HAP-1 (cell line): ENCODE measurements around the gene ELOVL7.
"Not testable (repeated sequence)": the region's sequence is repeated elsewhere in the genome, so short reads cannot be mapped to it uniquely, and the experiment has no call there.

Source experiments
- DNase-seq, 2 experiments: peaks; one replicate each; pipeline ENCODE4 v3.0.0-alpha.2; 2016 to 2020; ENCODE audit warnings: low spot score in 2 of 2
- H3K27me3 ChIP-seq: fragments of 250-450 bp; sonication (Bioruptor Pico); 2 replicates; pipeline ENCODE4 v1.5.1; 2020; ENCODE audit warnings: low read depth, mild to moderate bottlenecking, moderate library complexity
- H3K36me3 ChIP-seq: fragments of 250-450 bp; sonication (Bioruptor Pico); replicated peaks from 2 replicates; pipeline ENCODE4 v1.5.1; 2020; ENCODE audit warnings: mild to moderate bottlenecking
- H3K4me1 ChIP-seq: fragments of 250-450 bp; sonication (Bioruptor Pico); 2 replicates; pipeline ENCODE4 v1.5.1; 2020; ENCODE audit warnings: mild to moderate bottlenecking
- H3K4me3 ChIP-seq: fragments of 250-450 bp; sonication (Bioruptor Pico); 2 replicates; pipeline ENCODE4 v1.5.1; 2020; ENCODE audit warnings: mild to moderate bottlenecking, moderate library complexity
- H3K9me3 ChIP-seq: fragments of 250-450 bp; sonication (Bioruptor Pico); 2 replicates; pipeline ENCODE4 v1.5.1; 2020; ENCODE audit warnings: mild to moderate bottlenecking, moderate library complexity
- in situ Hi-C: fragments of 300-500 bp; cut with MboI; formaldehyde crosslinking; loops from 3 replicates; pipeline ENCODE4 v1.14.3; 2020; ENCODE audit warnings: low sequenced_read_pairs, inconsistent platforms, mixed read lengths

The ELOVL7 gene

DNA sequence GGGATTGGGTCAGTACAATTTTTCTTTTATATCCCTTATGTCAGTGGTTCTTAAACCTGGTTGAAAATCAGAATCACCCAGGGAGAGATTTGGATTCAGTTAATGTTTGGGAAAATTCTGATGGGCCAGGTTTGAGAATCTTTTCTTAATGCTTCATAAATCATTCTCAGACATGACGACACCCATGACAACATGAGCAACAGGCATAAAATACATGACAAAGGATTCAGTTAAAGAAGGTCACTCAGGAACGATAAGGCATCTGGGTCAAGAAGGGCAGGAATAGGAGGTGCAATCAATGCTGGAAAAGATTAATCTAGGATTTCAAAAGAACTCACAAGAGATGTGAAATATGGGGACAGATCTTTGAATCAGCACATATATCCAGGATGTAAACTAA, 41.8 kb downstream of the ELOVL7 start:
- Histone ChIP-seq H3K27me3 (no peaks in the 10 kb centered on the region), H3K4me3 (no peak overlapping the region), H3K4me1 (no peaks in the 10 kb centered on the region; the same call in 1 of the 2 replicates), H3K9me3 (no peaks in the 10 kb centered on the region), H3K36me3 (no peaks in the 10 kb centered on the region)
- DNase-seq, result no peak
- in situ Hi-C loops, result no loop called here

DNA sequence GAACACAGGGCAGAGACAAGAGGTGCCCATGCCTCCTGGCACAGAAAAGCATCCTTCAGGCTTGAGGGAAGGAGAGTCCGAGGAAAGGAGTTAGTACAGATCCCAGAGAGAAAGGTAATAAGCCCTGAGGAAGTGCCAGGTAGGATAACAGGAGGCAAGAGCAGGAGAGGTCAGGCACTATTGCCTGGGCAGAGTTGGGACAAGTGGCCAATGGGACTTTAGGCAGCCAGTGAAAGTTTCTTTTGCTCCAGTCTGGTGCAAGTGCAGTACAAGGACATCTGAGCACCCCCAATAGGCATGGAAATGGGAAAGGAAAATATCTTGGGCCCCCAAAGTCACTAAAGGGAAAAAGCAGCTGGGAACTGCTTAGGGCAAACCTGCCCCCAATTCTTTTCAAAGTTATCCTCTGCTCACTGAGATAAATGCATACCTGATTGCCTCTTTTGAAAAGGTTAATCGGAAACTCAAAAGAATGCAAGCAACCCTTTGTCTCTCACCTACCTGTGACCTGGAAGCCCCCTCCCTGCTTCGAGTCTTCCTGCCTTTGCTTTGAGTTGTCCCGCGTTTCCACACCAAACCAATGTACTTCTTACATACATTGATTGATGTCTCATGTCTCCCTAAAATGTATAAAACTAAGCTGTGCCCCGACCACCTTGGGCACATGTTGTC, 46.5 kb downstream of the ELOVL7 start:
- Histone ChIP-seq H3K9me3 (no peaks in the 10 kb centered on the region), H3K27me3 (no peaks in the 10 kb centered on the region), H3K4me3 (no peak overlapping the region), H3K4me1 (no peaks in the 10 kb centered on the region), H3K36me3 (no peaks in the 10 kb centered on the region; the same call in 1 of the 2 replicates)
- in situ Hi-C loops, result no loop called here
- no peak for DNase-seq

DNA sequence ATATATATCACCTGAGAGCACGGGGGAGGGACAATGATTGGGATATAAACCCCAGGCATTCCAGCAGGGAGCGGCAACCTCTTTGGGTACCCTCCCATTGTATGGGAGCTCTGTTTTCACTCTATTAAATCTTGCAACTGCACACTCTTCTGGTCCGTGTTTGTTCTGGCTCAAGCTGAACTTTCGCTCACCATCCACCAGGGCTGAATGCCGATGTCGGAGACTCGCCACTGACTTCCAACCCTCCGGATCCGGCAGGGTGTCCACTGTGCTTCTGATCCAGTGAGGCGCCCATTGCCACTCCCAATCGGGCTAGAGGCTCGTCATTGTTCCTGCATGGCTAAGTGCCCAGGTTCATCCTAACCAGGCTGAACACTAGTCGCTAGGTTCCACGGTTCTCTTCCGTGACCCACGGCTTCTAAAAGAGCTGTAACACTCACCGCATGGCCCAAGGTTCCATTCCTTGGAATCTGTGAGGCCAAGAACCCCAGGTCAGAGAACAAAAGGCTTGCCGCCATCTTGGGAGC, 48.6 kb downstream of the ELOVL7 start:
- H3K36me3 ChIP-seq, H3K27me3 ChIP-seq, H3K4me3 ChIP-seq, DNase-seq, in situ Hi-C loops, H3K4me1 ChIP-seq, H3K9me3 ChIP-seq: not testable (repeated sequence)

DNA sequence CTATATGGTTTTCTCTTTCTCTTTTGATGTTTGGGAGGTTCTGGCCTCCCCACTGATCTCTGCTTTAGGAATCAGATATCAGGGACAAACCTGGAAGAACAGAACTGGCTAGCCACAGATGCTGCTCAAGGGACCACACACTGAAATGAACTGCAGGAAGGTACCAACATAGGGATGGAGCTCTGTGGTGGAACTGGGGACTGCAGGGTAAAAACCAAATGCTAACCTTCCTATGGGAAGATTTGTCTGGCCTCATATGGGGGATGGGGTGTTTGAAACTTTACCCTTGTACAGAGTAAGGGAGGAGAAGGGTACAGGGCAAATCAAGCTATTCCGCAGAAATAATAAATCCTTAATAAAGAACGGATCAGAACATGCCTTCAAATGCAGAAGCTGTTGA, 49.4 kb downstream of the ELOVL7 start:
- Histone ChIP-seq H3K36me3 (no peaks in the 10 kb centered on the region; the same call in 1 of the 2 replicates), H3K27me3 (no peaks in the 10 kb centered on the region), H3K4me3 (no peak overlapping the region), H3K9me3 (no peaks in the 10 kb centered on the region), H3K4me1 (no peaks in the 10 kb centered on the region)
- no peak for DNase-seq
- in situ Hi-C loops, result no loop called here

DNA sequence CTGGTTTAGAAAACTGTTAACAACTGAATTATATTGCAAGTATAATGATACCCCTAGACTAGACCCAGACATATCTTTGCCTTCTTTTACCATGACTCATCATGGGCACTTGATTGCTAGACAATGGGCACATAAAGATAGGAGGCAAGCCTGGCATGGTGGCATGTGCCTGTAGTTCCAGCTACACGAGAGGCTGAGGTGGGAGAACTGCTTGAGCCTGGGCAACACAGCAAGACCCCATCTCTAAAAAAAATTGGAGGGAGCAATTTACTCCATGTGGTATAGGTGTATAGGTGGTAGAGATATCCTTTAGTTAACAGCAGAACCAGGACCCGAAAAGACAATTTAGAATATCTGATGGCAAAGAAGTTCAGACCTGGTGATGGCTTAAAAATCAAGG, 51.6 kb downstream of the ELOVL7 start:
- in situ Hi-C loops, result no loop called here
- Histone ChIP-seq H3K27me3 (no peaks in the 10 kb centered on the region), H3K4me1 (no peaks in the 10 kb centered on the region), H3K36me3 (no peaks in the 10 kb centered on the region; the same call in 1 of the 2 replicates), H3K4me3 (no peak overlapping the region), H3K9me3 (no peaks in the 10 kb centered on the region)
- no peak for DNase-seq

DNA sequence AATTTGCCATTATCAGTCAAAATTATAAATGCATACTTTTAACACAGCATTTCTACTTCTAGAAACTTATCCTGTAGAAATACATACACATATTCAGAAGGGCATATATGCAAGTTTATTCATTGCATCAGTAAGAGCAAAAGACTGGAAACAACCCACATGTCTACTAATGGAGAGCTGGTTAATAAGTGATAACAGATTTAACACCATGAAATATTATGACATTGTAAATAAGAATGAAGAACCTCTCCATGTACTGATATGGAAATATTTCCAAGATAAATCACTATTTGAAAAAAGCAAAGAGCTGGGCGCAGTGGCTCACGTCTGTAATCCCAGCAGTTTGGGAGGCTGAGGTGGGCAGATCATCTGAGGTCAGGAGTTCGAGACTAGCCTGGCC, 54.5 kb downstream of the ELOVL7 start:
- Histone ChIP-seq H3K4me1 (no peaks in the 10 kb centered on the region), H3K36me3 (no peaks in the 10 kb centered on the region; the same call in 1 of the 2 replicates), H3K27me3 (no peaks in the 10 kb centered on the region), H3K4me3 (no peak overlapping the region), H3K9me3 (no peaks in the 10 kb centered on the region)
- in situ Hi-C loops, result no loop called here
- no peak for DNase-seq

DNA sequence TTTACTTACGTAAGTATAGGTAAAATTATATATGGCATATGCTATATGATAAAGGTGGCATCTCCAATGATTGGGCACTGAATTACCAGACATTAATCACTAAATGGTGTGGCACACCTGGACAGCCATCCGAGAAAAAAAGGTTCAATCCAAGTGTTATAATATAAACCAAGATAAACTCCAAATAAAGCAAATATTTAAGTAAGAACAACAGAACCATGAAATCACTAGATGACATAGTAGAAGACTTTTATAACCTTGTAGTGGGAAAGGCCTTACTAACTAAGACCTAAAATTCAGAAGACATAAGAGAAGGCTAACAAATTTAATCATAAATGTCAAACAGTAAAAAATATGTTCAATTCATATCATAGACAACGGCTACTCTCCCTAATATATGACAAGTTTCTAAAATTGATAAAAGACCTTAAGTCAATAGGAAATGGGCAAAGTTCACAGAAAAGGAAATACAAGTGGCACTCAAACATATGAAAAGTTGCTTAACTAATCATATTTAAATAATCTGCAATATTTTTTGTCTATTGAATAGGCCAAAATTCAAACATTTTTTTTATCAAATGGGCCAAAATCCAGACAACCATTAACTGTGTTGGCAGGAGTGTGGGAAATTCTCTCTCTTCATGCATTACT, 55.1 kb downstream of the ELOVL7 start:
- Histone ChIP-seq H3K36me3 (no peaks in the 10 kb centered on the region; the same call in 1 of the 2 replicates), H3K27me3 (no peaks in the 10 kb centered on the region), H3K9me3 (no peaks in the 10 kb centered on the region), H3K4me3 (no peak overlapping the region), H3K4me1 (no peaks in the 10 kb centered on the region)
- DNase-seq, result no peak
- in situ Hi-C loops, result no loop called here

DNA sequence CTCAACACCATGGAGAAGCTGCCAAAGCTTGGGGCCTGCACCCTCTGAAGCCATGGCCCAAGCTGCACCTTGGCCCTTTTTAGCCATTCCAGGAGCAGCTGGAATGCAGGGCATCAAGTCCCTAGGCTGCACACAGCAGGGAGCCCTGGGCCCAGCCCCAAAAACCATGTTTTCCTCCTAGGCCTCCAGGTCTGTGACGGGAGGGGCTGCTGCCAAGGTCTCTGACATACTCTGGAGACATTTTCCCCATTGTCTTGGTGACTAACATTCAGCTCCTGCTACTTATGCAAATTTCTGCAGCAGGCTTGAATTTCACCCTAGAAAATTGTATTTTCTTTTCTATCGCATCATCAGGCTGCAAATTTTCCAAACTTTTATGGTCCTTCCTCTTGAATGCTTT, 64.6 kb downstream of the ELOVL7 start:
- in situ Hi-C loops, result no loop called here
- Histone ChIP-seq H3K4me1 (peaks cover 5% of the 10 kb centered on the region; the same call in 1 of the 2 replicates), H3K36me3 (peaks cover 3% of the 10 kb centered on the region; the same call in 1 of the 2 replicates), H3K27me3 (no peaks in the 10 kb centered on the region), H3K4me3 (no peak overlapping the region), H3K9me3 (no peaks in the 10 kb centered on the region)
- peak in 1 of 2 experiments; percentile 37 for DNase-seq

DNA sequence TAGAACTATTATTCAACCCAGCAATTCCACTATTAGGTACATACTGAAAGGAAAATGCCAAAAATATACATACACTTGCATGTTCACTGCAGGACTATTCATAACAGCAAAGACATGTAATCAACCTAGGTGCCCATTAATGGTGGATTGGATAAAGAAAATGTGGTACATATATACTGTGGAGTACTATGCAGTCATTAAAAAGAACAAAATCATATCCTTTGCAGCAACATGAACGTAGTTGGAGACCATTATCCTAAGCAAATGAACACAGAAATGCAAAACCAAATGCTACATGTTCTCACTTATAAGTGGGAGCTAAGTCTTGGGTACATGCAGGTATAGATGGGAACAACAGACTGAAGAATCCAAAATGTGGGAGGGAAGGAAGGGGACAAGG, 67.7 kb downstream of the ELOVL7 start:
- no peak for DNase-seq
- in situ Hi-C loops, result no loop called here
- H3K9me3 ChIP-seq, result no peaks in the 10 kb centered on the region

DNA sequence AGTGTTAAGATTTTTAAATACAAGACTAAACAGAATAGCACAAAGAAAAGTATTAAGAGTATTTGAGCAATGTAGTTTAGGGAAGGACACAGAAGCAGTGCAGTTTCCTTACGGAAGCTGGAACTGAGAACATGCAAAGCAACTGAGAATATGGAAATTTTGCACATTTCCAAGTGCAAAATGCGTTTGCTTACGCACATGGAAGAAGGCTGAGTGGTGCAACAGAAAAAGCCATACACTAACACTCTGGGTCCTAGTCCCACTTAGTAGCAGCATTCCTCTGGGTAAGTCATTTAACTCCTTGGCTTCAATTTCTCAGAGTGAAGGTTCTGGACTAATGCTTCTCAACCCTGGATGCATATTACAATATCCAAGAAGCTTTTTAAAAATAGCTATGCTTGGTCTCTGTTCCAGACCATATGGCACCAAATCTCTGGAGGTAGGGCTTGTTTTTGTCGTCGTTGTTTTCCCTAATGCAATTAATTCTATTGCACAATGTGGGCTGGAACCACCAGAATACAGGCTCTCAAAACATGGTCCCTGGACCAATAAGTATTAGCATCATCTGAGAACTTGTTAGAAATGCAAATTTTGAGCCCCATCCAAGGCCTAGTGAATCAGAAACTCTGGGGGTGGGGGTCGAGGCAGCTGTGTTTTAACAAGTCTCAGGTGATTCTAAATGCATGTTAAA, 78.9 kb downstream of the ELOVL7 start:
- no peak for DNase-seq
- Histone ChIP-seq H3K4me3 (no peak overlapping the region), H3K4me1 (peaks cover 5% of the 10 kb centered on the region), H3K9me3 (no peaks in the 10 kb centered on the region), H3K36me3 (no peaks in the 10 kb centered on the region; the same call in 1 of the 2 replicates), H3K27me3 (no peaks in the 10 kb centered on the region)
- in situ Hi-C loops, result no loop called here

More for the DNA sequence above, 67.7 kb downstream of the ELOVL7 start:
- Histone ChIP-seq H3K36me3 (peaks cover 3% of the 10 kb centered on the region), H3K4me3 (no peak overlapping the region), H3K27me3 (no peaks in the 10 kb centered on the region), H3K4me1 (peaks cover 5% of the 10 kb centered on the region; the same call in 1 of the 2 replicates)

DNA sequence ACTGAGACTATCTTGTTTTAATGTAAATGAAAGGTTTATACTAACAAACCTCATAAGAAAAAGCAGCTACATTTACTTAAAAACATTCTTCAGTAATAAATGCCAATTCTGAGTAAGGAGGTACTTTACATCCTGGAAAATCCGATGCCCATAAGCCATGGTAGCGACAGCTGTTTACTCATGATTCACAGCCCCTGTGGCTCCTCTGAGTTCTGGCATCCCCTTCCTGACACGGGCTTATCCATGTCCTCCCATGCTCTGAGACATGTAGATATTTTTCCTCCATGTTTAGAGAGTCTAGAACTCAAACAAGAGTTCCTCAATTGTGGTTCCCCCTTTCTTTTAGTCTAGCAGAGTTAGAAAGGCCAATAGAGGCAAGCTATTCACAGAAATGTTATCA, 81.0 kb downstream of the ELOVL7 start:
- Histone ChIP-seq H3K4me3 (no peak overlapping the region), H3K27me3 (no peaks in the 10 kb centered on the region), H3K9me3 (no peaks in the 10 kb centered on the region), H3K36me3 (no peaks in the 10 kb centered on the region; the same call in 1 of the 2 replicates), H3K4me1 (peaks cover 1% of the 10 kb centered on the region; the same call in 1 of the 2 replicates)
- no peak for DNase-seq
- in situ Hi-C loops, result no loop called here

DNA sequence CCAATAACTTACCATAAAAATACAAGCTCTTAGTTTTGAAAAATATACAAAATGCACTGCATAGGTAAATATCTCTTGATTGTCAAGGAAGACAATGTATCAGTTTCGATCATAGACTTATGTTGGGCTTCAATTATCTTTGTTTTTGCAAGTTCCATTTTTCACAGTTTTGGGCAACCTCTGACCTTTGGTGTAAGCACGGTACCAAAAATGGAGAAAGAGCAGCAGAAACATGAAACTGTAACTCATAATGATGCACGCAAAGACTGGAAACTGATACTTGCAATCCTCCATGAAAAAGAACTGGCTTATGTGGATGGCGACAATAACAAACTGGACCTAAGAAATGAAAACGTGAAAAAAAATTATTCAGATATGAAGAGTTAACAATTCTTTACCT, 89.6 kb downstream of the ELOVL7 start:
- in situ Hi-C loops, result no loop called here
- Histone ChIP-seq H3K9me3 (no peaks in the 10 kb centered on the region), H3K36me3 (no peaks in the 10 kb centered on the region), H3K27me3 (no peaks in the 10 kb centered on the region), H3K4me1 (no peaks in the 10 kb centered on the region), H3K4me3 (no peak overlapping the region)
- no peak for DNase-seq

DNA sequence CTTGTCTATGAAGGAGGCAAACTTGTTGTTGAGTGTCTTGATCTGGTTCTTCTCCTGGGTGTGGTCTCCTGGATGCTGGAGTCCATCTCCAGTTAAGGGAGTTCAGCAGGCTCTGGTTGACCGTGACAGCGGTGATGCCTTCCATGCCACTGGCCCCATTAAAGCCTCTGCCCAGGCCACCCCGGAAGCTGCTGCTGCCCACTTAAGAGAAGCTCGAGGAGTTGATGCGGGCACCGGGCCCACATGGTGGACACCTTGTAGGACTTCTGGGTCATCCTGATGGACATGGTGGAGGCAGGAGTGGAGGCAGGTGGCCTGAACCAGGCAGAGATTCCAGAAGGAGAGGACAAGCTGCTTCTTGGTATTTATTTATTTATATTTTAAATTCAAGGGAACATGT, 99.4 kb downstream of the ELOVL7 start:
- H3K4me1 ChIP-seq, result no peaks in the 10 kb centered on the region

More for the DNA sequence above, 99.4 kb downstream of the ELOVL7 start:
- no peak overlapping the region for H3K4me3 ChIP-seq
- H3K27me3 ChIP-seq, result no peaks in the 10 kb centered on the region
- H3K9me3 ChIP-seq, result no peaks in the 10 kb centered on the region
- in situ Hi-C loops, result no loop called here
- no peak for DNase-seq
- H3K36me3 ChIP-seq, result no peaks in the 10 kb centered on the region
